ENCODE results near the gene KHNYN. TPM values are rescaled to one million over a fixed set of nuclear protein-coding genes. Genes with fewer than 3 reads are reported as not detected.

Gene KHNYN
- total RNA-seq, 4 donors from 2014 or later, result 16.5 to 88.6 (median 66.1) TPM

DNA sequence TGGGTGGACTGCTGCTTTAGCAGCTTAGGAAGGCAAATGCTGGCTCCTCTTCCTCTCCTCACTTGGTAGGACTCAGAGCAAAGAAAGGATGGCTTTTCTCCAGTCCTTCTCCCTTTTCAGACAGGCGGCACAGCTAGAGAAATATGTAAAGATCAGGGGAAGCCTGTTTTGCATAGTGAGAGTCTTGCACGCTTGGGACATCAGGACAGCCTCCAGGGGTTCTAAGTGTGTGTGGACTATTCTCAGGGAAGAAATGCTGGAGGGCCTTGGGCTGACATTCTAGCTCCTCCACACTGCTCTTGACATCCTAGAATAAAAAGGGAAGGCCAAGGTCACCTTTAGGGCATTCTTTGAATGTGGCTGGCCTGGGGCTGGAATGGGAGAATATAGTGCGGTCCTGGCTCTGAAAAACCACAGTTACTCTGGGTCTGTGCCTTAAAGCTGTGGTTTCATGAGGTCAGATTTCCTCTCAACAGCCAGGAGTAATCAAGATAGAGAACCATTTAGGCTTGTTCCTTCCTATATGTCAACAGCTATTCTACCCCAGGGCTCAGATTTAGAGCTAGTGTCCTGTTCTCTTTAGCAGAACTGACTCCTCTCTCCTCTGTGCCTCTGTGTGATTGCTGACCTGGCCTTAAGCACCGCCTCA is 54.0 kb downstream of the KHNYN start:
- H3K4me3 ChIP-seq, result no peak overlapping the region
- intact Hi-C loops (cut with DNase I; ENCODE audit: low total_unique reads), result no loop called here
- no peak for DNase-seq
- H3K27ac ChIP-seq, result no peak overlapping the region
- TF ChIP-seq, protein P1, sequence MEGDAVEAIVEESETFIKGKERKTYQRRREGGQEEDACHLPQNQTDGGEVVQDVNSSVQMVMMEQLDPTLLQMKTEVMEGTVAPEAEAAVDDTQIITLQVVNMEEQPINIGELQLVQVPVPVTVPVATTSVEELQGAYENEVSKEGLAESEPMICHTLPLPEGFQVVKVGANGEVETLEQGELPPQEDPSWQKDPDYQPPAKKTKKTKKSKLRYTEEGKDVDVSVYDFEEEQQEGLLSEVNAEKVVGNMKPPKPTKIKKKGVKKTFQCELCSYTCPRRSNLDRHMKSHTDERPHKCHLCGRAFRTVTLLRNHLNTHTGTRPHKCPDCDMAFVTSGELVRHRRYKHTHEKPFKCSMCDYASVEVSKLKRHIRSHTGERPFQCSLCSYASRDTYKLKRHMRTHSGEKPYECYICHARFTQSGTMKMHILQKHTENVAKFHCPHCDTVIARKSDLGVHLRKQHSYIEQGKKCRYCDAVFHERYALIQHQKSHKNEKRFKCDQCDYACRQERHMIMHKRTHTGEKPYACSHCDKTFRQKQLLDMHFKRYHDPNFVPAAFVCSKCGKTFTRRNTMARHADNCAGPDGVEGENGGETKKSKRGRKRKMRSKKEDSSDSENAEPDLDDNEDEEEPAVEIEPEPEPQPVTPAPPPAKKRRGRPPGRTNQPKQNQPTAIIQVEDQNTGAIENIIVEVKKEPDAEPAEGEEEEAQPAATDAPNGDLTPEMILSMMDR (IDR thresholded peaks at IDR 0.05), result no peak
- TF ChIP-seq POLR2A (IDR thresholded peaks at IDR 0.05), result no peak
- H3K4me1 ChIP-seq, result no peaks in the 10 kb centered on the region
- H3K9me3 ChIP-seq, result no peaks in the 10 kb centered on the region
- H3K27me3 ChIP-seq, result no peaks in the 10 kb centered on the region
- H3K36me3 ChIP-seq, result no peaks in the 10 kb centered on the region

Other genes with a start within 250 kb of the KHNYN start
- 10 to 100 TPM in 3 of 4 donors, 1 to 10 TPM in 1; 3.1 to 33.7 (median 29.6) TPM for gene IPO4, start 241.1 kb upstream of the KHNYN start, total RNA-seq
- 10 to 100 TPM; 31.2 to 79.8 (median 52.4) TPM for gene TM9SF1, start 234.5 kb upstream of the KHNYN start, total RNA-seq
- under 1 TPM in 1 of 4 donors, not detected in 3; 0.98 TPM for gene TSSK4, start 224.3 kb upstream of the KHNYN start, total RNA-seq
- gene CHMP4A, start 216.5 kb upstream of the KHNYN start, total RNA-seq, result 10 to 100 TPM in 3 of 4 donors, 1 to 10 TPM in 1; 6.8 to 53.3 (median 33.9) TPM
- 100 to 1,000 TPM in 1 of 4 donors, 10 to 100 TPM in 2, 1 to 10 TPM in 1; 5.6 to 137 (median 24.2) TPM for gene MDP1, start 213.9 kb upstream of the KHNYN start, total RNA-seq
- gene NEDD8, start 197.6 kb upstream of the KHNYN start, total RNA-seq, result 1,000 to 10,000 TPM in 1 of 4 donors, 100 to 1,000 TPM in 2, 10 to 100 TPM in 1; 61.2 to 1,004 (median 192) TPM
- gene GMPR2, start 197.0 kb upstream of the KHNYN start, total RNA-seq, result 10 to 100 TPM; 38.9 to 60.9 (median 48.8) TPM
- 100 to 1,000 TPM in 1 of 4 donors, 10 to 100 TPM in 3; 41.0 to 123 (median 66.8) TPM for gene TINF2, start 187.3 kb upstream of the KHNYN start, total RNA-seq
- gene TGM1, start 166.8 kb upstream of the KHNYN start, total RNA-seq, result 1 to 10 TPM in 2 of 4 donors, not detected in 2; 1.6 to 3.2 TPM
- 10 to 100 TPM in 3 of 4 donors, 1 to 10 TPM in 1; 9.2 to 67.9 (median 23.2) TPM for gene RABGGTA, start 158.4 kb upstream of the KHNYN start, total RNA-seq
- 10 to 100 TPM; 17.0 to 52.4 (median 37.7) TPM for gene DHRS1, start 130.2 kb upstream of the KHNYN start, total RNA-seq
- gene NOP9, start 130.1 kb upstream of the KHNYN start, total RNA-seq, result 10 to 100 TPM in 3 of 4 donors, 1 to 10 TPM in 1; 5.0 to 23.5 (median 22.5) TPM
- gene CIDEB, start 122.0 kb upstream of the KHNYN start, total RNA-seq, result 10 to 100 TPM in 2 of 4 donors, 1 to 10 TPM in 2; 1.3 to 25.5 (median 14.1) TPM
- gene LTB4R2, start 119.8 kb upstream of the KHNYN start, total RNA-seq, result 1 to 10 TPM in 3 of 4 donors, not detected in 1; 1.0 to 7.1 (median 5.6) TPM
- 10 to 100 TPM in 1 of 4 donors, 1 to 10 TPM in 3; 3.7 to 19.5 (median 5.6) TPM for gene LTB4R, start 118.5 kb upstream of the KHNYN start, total RNA-seq
- gene ADCY4, start 94.9 kb upstream of the KHNYN start, total RNA-seq, result 100 to 1,000 TPM in 2 of 4 donors, 10 to 100 TPM in 2; 22.8 to 138 (median 86.1) TPM
- 100 to 1,000 TPM in 1 of 4 donors, 1 to 10 TPM in 2, under 1 TPM in 1; 0.29 to 123 (median 6.0) TPM for gene RIPK3, start 90.0 kb upstream of the KHNYN start, total RNA-seq
- gene NFATC4, start 61.8 kb upstream of the KHNYN start, total RNA-seq, result 100 to 1,000 TPM in 1 of 4 donors, 10 to 100 TPM in 3; 25.6 to 187 (median 86.4) TPM
- gene NYNRIN, start 31.0 kb upstream of the KHNYN start, total RNA-seq, result 10 to 100 TPM in 3 of 4 donors, 1 to 10 TPM in 1; 4.9 to 51.1 (median 27.3) TPM
- gene CBLN3, start 286 bp upstream of the KHNYN start, total RNA-seq, result 1 to 10 TPM in 3 of 4 donors, not detected in 1; 1.3 to 3.3 (median 3.2) TPM
- 10 to 100 TPM; 12.8 to 87.5 (median 33.0) TPM for gene SDR39U1, start 12.8 kb downstream of the KHNYN start, total RNA-seq
- not detected for gene CMA1, start 78.3 kb downstream of the KHNYN start, total RNA-seq
- gene CTSG, start 146.3 kb downstream of the KHNYN start, total RNA-seq, result 1 to 10 TPM in 2 of 4 donors, not detected in 2; 1.9 to 4.0 TPM
- gene GZMH, start 179.7 kb downstream of the KHNYN start, total RNA-seq, result 1 to 10 TPM in 1 of 4 donors, under 1 TPM in 1, not detected in 2; 0.82 to 2.3 TPM
- gene GZMB, start 204.2 kb downstream of the KHNYN start, total RNA-seq, result 100 to 1,000 TPM in 1 of 4 donors, 1 to 10 TPM in 1, not detected in 2; 2.8 to 122 TPM